HUES6 (cell line): ENCODE results near the gene MADD.

Source experiments
- H3K27ac ChIP-seq: 2 replicates; pipeline ENCODE4 v1.7.0; 2013; ENCODE audit warnings: low read depth, mild to moderate bottlenecking, low read length, inconsistent platforms
- H3K27me3 ChIP-seq: 2 replicates; pipeline ENCODE4 v1.6.1; 2013; ENCODE audit warnings: low read length; ENCODE audit not compliant: control insufficient read depth, insufficient read depth
- H3K36me3 ChIP-seq: 2 replicates; pipeline ENCODE4 v1.6.1; 2013; ENCODE audit warnings: low read length; ENCODE audit not compliant: control insufficient read depth, insufficient read depth
- H3K4me1 ChIP-seq: 2 replicates; pipeline ENCODE4 v1.6.1; 2013; ENCODE audit warnings: low read length; ENCODE audit not compliant: control insufficient read depth, insufficient read depth
- H3K4me3 ChIP-seq: 2 replicates; pipeline ENCODE4 v1.5.1; 2013; ENCODE audit warnings: low read depth, low read length
- H3K9ac ChIP-seq: one replicate; pipeline ENCODE4 v1.6.1; 2013; ENCODE audit warnings: mild to moderate bottlenecking, low read length
- H3K9me3 ChIP-seq: 2 replicates; pipeline ENCODE4 v1.6.1; 2013; ENCODE audit warnings: low read depth, low read length; ENCODE audit not compliant: control insufficient read depth, insufficient read depth

Gene MADD

DNA sequence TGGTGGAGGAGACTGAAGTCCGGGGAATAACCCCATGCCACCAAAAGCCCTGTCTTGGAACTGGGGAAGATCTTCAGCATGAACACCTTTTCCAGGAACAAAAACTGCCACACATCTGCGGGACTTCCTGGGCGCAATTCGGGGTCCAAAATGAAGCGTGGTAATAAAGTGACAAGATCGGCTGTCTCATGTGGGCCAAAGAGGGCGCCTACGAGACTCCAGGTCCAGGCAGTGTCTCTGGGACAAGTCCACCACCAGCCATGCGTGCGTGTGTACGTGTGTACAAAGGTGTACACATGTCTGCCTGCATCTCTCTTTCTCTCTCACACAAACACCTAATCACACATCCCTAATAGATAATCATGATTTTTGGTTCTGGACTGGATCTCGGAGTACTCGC is 91.5 kb downstream of the MADD start:
- Histone ChIP-seq H3K9me3 (peaks cover 8% of the 10 kb centered on the region; the same call in 1 of the 2 replicates), H3K9ac (no peak overlapping the region), H3K36me3 (no peaks in the 10 kb centered on the region), H3K27me3 (no peaks in the 10 kb centered on the region), H3K4me3 (no peak overlapping the region), H3K4me1 (no peaks in the 10 kb centered on the region), H3K27ac (no peak overlapping the region)

DNA sequence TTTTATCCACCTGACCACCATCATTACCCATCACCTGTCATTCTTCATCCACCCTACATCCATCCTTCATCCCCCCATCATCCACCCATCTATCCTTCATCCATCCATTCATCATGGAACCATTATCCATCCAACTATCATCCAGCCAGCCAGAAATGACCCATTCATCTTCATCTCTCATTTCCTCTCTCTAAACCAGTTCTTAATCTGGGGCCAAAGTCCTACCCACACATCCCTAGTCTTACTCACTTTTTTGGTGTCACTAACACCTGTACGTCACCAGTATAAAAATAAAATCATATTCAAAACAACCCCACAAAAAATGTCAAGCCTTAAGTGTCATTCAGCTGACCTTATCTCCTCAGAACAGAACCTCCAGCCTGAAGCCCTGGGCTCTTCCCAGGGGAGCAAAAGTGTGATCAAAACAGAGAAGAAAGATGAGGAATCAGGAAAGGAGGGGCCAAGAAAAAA is 96.1 kb downstream of the MADD start:
- no peak overlapping the region for H3K27ac ChIP-seq

DNA sequence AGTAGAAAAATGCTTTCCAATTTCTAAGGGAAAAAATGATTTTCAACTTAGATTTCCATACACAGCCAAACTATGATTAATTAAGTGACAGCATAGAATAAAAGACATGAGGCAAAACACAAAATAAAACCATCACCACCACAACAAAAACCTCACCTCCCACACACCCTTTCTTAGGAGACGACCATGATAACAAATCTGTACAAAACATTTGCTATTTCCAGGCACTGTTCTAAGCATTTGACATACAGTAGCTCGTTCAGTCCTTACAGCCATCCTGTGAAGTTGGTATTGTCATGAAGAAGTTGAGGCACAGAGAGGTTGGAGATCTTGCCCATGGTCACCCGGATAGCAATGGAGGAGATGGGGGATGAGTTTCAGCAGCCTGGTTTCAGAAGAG is 99.7 kb downstream of the MADD start:
- Histone ChIP-seq H3K9ac (no peak overlapping the region), H3K4me3 (no peak overlapping the region)

More for the DNA sequence above, 96.1 kb downstream of the MADD start:
- H3K4me3 ChIP-seq = no peak overlapping the region
- H3K27me3 ChIP-seq = no peaks in the 10 kb centered on the region
- H3K36me3 ChIP-seq = no peaks in the 10 kb centered on the region
- no peaks in the 10 kb centered on the region for H3K4me1 ChIP-seq
- no peaks in the 10 kb centered on the region for H3K9me3 ChIP-seq
- H3K9ac ChIP-seq = no peak overlapping the region

DNA sequence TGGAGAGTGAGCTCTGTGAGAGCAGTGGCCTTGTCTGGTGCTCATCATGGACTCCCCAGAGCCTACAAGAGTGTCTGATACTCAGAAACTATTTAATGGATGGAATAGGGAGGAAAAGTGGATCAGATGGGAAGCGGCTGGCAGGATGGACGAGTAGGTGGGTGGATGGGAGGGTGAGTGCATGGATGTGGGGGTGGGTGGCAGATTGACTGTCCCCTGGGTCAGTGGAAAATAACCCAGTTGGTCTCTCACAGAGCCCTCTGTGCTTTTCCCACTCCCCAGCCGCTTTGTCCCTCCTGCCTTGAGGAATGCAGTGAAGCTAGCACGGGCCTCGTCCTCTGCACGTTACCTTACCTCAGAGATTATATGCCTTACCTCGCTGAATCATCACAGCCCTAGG is 102.5 kb downstream of the MADD start:
- H3K36me3 ChIP-seq = no peaks in the 10 kb centered on the region
- no peak overlapping the region for H3K4me3 ChIP-seq

More for the DNA sequence above, 99.7 kb downstream of the MADD start:
- Histone ChIP-seq H3K4me1 (peaks cover 6% of the 10 kb centered on the region; the same call in 1 of the 2 replicates), H3K9me3 (no peaks in the 10 kb centered on the region), H3K27me3 (no peaks in the 10 kb centered on the region), H3K27ac (no peak overlapping the region), H3K36me3 (no peaks in the 10 kb centered on the region)

DNA sequence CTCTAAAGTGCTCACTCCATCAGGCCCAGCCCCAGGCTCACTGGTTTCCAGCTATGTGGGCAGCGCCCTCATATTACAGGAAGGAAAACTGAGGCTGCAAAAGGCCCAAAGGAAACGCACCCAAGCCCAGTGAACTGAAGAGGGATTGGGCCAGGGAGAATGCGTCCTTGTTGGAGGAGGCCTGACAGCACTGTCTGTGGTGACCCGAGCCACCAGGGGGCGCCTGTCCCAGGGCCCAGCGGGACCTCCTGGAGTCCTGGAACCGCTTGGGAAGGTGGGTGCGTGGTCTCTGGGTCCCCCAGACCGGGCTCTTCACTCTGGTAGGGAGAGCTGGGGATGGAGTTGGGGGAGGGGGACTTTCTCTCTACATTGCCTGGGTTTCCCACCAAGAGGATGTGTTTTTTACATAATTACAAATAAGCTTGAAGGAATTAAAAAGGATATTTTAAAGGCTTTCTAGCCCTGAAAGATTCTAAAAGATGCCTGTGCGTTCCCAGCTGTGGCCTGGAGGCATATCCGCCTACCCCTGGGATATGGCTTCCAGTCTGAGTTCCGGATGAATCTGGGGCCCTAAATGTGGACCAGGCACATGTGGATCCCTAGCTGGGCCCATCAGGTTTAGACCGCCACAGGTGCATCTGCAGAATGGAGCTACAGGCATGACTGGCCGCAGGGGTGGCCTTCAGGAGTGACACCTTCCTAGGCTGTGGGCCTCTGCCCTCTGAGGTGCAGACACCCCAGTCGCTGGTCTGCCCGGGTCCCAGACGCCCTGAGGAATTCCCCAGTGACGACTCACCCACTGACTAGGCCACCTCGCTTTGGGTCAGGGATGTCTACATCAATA is 104.2 kb downstream of the MADD start:
- H3K9ac ChIP-seq = no peak overlapping the region
- no peak overlapping the region for H3K4me3 ChIP-seq
- no peaks in the 10 kb centered on the region for H3K36me3 ChIP-seq
- no peak overlapping the region for H3K27ac ChIP-seq
- no peaks in the 10 kb centered on the region for H3K27me3 ChIP-seq
- no peaks in the 10 kb centered on the region for H3K9me3 ChIP-seq
- peaks cover 13% of the 10 kb centered on the region; the same call in 1 of the 2 replicates for H3K4me1 ChIP-seq

More for the DNA sequence above, 102.5 kb downstream of the MADD start:
- Histone ChIP-seq H3K9me3 (no peaks in the 10 kb centered on the region), H3K27me3 (no peaks in the 10 kb centered on the region), H3K9ac (no peak overlapping the region), H3K4me1 (peaks cover 6% of the 10 kb centered on the region; the same call in 1 of the 2 replicates), H3K27ac (no peak overlapping the region)

DNA sequence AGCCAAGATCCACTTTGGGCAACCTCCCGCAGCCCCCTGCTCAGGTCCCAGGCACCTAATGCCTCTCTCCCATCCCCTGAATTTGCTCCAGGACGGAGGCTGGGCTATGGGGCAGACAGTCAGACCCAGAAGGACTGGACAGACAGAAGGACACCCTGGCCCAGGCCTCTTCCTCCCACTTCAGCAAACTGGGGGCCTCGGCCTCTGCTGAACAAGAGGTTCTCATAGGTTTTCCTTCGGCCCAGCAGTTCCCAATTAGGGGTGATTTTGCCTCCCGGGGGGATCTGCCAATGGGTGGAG is 104.7 kb downstream of the MADD start:
- no peak overlapping the region for H3K9ac ChIP-seq

DNA sequence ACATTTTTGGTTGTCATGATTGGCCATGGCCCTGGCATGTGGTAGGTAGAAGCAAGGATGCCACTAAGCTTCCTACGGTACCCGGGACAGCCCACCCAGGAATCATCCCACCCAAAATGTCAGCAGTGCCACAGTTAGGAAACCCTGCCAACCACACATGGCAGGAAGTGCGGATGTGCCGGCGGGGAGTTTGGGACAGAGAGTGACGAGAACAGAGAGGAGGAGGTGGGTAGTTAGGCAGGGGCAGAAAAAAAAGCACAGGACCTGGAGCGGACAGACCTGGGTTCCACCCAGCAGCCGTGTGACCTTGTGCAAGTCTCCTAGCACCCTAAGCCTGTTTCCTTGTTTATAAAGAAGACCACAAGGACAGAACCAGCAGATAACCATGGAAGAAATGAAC is 105.1 kb downstream of the MADD start:
- H3K4me1 ChIP-seq = peaks cover 13% of the 10 kb centered on the region; the same call in 1 of the 2 replicates
- H3K27ac ChIP-seq = no peak overlapping the region

More for the DNA sequence above, 104.7 kb downstream of the MADD start:
- Histone ChIP-seq H3K27me3 (no peaks in the 10 kb centered on the region), H3K4me1 (peaks cover 13% of the 10 kb centered on the region; the same call in 1 of the 2 replicates), H3K9me3 (no peaks in the 10 kb centered on the region), H3K4me3 (no peak overlapping the region), H3K36me3 (no peaks in the 10 kb centered on the region), H3K27ac (no peak overlapping the region)

DNA sequence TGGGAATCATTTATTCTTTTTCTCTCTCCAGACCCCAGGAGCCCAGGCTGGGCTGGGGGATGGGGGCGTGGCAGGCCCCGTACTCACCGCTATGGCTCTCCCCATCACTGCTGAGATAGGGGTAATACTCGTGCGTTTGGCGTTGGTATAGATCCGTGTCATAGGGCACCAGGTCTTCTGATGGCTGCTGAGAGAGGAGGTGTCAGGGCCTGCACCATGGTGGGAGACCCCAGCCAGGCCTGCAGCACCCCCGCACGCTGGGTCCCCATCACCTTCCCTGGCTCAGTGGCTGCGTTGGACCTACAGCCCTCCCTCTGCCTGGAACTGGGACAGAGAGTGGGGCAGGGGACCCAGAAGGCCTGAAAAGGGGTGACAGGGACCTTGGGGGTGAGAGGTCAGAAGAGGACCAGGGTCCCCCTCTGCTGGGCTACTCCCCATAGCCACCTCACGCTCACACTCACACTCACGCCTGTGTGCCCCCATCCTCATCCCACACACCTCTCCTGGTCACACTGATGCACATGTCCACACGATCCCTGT is 105.7 kb downstream of the MADD start:
- Histone ChIP-seq H3K27ac (no peak overlapping the region), H3K9ac (no peak overlapping the region), H3K4me3 (no peak overlapping the region)

More for the DNA sequence above, 105.1 kb downstream of the MADD start:
- Histone ChIP-seq H3K36me3 (no peaks in the 10 kb centered on the region), H3K9ac (no peak overlapping the region), H3K4me3 (no peak overlapping the region), H3K9me3 (no peaks in the 10 kb centered on the region), H3K27me3 (no peaks in the 10 kb centered on the region)

DNA sequence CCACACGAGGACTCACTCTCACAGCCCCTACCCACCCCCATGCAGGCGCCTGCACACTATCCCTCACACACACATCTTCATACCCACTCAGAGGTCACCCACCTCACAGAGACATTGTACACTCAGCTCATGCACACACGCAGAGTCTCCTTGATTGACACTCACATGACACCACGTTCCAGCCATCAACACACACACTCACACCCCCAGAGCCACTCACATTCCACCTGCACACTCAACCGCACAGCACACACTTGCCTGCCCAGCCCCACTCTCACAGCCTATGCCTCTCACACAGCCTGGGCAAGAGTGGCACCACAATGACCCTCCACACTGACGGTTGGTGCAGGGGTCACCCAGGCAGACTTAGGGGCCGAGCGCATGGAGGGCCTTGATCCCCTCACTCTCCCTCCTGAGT is 106.2 kb downstream of the MADD start:
- no peak overlapping the region for H3K9ac ChIP-seq
- no peak overlapping the region for H3K4me3 ChIP-seq

More for the DNA sequence above, 105.7 kb downstream of the MADD start:
- H3K4me1 ChIP-seq = peaks cover 13% of the 10 kb centered on the region; the same call in 1 of the 2 replicates
- H3K27me3 ChIP-seq = no peaks in the 10 kb centered on the region
- no peaks in the 10 kb centered on the region for H3K9me3 ChIP-seq
- H3K36me3 ChIP-seq = no peaks in the 10 kb centered on the region

DNA sequence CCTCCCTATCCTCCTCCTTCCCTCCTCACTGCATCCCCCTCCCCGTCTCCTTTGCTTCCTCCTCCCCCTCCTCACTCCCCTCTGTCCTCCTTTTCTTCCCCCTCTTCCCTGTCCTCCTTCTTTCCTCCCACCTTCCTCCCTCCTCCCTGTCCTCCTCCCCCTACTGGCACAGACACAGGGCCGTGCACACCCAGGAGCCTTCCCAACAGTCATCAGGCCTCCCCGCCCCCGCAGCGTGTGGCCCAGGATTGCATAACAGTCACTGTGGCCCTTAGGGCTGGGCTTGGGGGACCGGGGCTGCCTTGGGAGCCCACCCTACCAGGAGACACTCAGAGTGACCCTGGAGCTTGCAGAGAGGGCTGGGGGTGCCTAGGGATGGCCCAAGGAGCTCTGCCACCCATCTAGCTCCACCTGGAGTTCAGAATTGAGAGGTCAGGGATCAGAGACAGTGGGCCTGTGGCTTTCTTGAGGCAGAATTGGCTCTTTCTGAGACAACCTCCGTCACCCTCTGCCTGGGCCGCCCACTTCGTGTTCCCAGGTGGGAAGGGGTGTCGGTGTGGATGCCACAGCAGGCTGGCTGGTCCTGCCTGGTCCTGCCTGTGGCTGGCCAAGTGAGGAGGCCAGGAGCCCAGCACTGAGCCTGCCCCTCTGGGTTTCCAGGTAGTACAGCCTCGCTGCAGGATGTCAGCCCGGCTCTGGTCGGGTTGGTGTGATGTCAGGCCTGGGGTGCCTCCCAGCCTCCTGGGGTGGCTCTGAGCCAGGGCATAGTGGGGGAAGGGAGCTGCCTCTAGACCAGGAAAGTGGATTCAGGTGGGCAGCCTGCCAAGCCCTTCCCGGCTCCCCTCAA is 106.8 kb downstream of the MADD start:
- Histone ChIP-seq H3K4me3 (no peak overlapping the region), H3K27ac (no peak overlapping the region), H3K4me1 (peaks cover 13% of the 10 kb centered on the region; the same call in 1 of the 2 replicates), H3K36me3 (no peaks in the 10 kb centered on the region), H3K9me3 (no peaks in the 10 kb centered on the region), H3K27me3 (no peaks in the 10 kb centered on the region), H3K9ac (no peak overlapping the region)

More for the DNA sequence above, 106.2 kb downstream of the MADD start:
- Histone ChIP-seq H3K27ac (no peak overlapping the region), H3K4me1 (peaks cover 13% of the 10 kb centered on the region; the same call in 1 of the 2 replicates), H3K9me3 (no peaks in the 10 kb centered on the region), H3K27me3 (no peaks in the 10 kb centered on the region), H3K36me3 (no peaks in the 10 kb centered on the region)
